Cardiac muscle cell (in vitro differentiated cells and primary cell): ENCODE data around the gene SMYD4. TPM values are rescaled to one million over a fixed set of nuclear protein-coding genes. Genes with fewer than 3 reads are reported as not detected.
"Not testable (repeated sequence)": the region's sequence is repeated elsewhere in the genome, so short reads cannot be mapped to it uniquely, and the experiment has no call there.

Experiments used
- DNase-seq, 2 donors: peaks; one replicate each; pipeline versions ENCODE4 v3.0.0 to v3.0.0-alpha.2; 2010 to 2017; ENCODE audit warnings: low read depth in 1 of 2, low spot score in 1 of 2
- H3K27ac ChIP-seq: fragments of 200-600 bp; sonication (generic); 2 replicates; pipeline ENCODE4 v1.5.1; 2016
- H3K27me3 ChIP-seq: fragments of 200-600 bp; sonication (generic); 2 replicates; pipeline ENCODE4 v1.6.0; 2016; ENCODE audit warnings: control low read depth
- H3K36me3 ChIP-seq: fragments of 200-600 bp; sonication (generic); 2 replicates; pipeline ENCODE4 v1.5.1; 2016; ENCODE audit warnings: control low read depth
- H3K4me1 ChIP-seq: fragments of 200-600 bp; sonication (generic); 2 replicates; pipeline ENCODE4 v1.8.1; 2017; ENCODE audit warnings: low read depth, mild to moderate bottlenecking, mixed run types
- H3K4me3 ChIP-seq: fragments of 200-600 bp; sonication (generic); 2 replicates; pipeline ENCODE4 v1.5.1; 2016; ENCODE audit warnings: mild to moderate bottlenecking
- H3K9me3 ChIP-seq: fragments of 200-600 bp; sonication (generic); 2 replicates; pipeline ENCODE4 v1.5.1; 2017; ENCODE audit warnings: low read depth, mild to moderate bottlenecking, control low read depth
- polyA plus RNA-seq: library from polyadenylated mRNA; unstranded; fragments of >200 nt; fragmentation: Nextera tagmentation; extraction: Ambion mirVana; gene quantifications from 2 replicates; pipeline ENCODE4 v1.2.1, GENCODE V29; 2016
- total RNA-seq: library from RNA; depleted of rRNA; stranded (reverse); fragments of >200 nt; gene quantifications from 2 replicates; pipeline ENCODE4 v1.2.3, GENCODE V29; 2016
- TF ChIP-seq, protein P1 (sequence below): IDR thresholded peaks from 2 replicates; pipeline ENCODE4 v1.5.1; 2012; ENCODE audit warnings: low read depth, mild to moderate bottlenecking, low read length

Gene SMYD4
- total and polyA plus RNA-seq, 2 experiments from 2014 or later, result 19.2 to 24.2 TPM

DNA sequence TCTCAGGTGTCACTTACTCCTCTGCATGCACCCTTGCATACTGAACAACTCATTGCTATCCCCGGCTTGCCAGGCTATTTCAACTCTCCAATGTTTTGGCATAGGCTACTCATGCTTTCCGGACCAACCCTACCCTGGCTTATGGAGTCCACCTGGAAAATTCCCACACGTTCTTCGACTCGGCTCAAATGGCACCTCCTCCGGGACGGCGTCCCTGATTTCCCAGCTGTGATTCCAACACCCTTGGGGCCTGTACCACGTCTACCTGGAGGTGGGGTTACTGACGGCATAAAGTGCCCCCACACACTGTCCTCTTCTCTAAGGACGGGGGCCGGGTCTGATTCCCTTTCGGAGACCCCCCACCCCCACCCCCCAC is 498 bp downstream of the SMYD4 start:
- DNase-seq, result peak in 1 of 2 donors; percentile 9
- TF ChIP-seq, protein P1, sequence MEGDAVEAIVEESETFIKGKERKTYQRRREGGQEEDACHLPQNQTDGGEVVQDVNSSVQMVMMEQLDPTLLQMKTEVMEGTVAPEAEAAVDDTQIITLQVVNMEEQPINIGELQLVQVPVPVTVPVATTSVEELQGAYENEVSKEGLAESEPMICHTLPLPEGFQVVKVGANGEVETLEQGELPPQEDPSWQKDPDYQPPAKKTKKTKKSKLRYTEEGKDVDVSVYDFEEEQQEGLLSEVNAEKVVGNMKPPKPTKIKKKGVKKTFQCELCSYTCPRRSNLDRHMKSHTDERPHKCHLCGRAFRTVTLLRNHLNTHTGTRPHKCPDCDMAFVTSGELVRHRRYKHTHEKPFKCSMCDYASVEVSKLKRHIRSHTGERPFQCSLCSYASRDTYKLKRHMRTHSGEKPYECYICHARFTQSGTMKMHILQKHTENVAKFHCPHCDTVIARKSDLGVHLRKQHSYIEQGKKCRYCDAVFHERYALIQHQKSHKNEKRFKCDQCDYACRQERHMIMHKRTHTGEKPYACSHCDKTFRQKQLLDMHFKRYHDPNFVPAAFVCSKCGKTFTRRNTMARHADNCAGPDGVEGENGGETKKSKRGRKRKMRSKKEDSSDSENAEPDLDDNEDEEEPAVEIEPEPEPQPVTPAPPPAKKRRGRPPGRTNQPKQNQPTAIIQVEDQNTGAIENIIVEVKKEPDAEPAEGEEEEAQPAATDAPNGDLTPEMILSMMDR, result no peak
- H3K4me3 ChIP-seq, result peak overlapping the region; percentile 84
- H3K27ac ChIP-seq, result peak overlapping the region; percentile 70
- H3K4me1 ChIP-seq, result no peaks in the 10 kb centered on the region
- no peaks in the 10 kb centered on the region for H3K9me3 ChIP-seq
- H3K36me3 ChIP-seq, result peaks cover 13% of the 10 kb centered on the region
- no peaks in the 10 kb centered on the region for H3K27me3 ChIP-seq

DNA sequence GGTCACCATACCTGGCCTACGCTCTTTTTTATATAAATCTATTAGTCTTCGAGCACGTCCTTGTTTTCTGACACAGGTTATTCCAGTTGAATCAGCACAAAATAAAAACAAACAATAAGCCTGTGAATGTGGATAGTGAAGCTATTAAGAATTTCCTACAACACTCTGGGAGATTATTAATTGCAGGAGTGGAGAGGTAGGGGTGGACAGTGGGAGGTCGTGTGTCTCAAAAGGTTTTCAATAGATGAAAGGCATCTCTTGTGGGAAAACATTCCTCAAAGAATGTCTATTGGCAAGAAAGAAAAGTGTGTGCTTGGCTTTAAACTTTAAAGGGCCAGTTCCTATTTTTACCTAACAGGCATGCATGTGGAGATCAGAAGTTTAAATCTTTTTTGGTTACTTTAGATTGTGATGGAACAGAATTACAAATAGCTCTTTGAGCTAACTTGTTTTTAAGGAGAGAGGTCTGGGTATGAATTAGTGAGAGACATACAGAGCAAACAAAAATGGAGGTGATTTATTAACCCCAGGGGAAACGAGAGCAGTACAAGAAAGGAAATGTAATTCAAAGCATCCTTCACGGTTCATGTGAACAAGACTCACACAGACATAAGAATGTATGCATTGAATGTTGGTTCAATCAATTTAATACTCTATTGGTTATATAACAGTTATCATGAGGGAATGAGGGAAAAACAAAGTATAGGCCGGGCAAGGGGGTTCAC is 9.0 kb downstream of the SMYD4 start:
- peaks cover 11% of the 10 kb centered on the region for H3K36me3 ChIP-seq
- H3K4me3 ChIP-seq, result no peak overlapping the region
- TF ChIP-seq, protein P1, result no peak
- no peaks in the 10 kb centered on the region for H3K9me3 ChIP-seq
- H3K27me3 ChIP-seq, result no peaks in the 10 kb centered on the region
- no peak overlapping the region for H3K27ac ChIP-seq
- no peak for DNase-seq
- no peaks in the 10 kb centered on the region for H3K4me1 ChIP-seq

DNA sequence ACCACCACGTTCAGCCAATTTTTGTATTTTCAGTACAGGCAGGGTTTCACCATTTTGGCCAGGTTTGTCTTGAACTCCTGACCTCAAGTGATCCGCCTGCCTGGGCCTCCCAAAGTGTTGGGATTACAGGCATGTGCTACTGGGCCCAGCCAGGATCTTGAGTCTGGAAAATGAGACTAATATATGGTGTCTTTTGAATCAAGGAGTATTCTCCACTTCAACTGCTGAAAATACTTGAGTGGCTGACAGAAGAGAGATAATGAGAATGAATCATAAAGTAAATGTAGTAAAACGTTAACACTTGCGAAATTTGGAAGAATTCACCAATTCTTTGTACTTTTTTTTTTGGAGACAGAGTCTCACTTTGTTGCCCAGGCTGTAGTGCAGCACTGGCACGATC is 16.6 kb downstream of the SMYD4 start:
- Histone ChIP-seq H3K36me3 (peaks cover 16% of the 10 kb centered on the region), H3K9me3 (no peaks in the 10 kb centered on the region), H3K27me3 (no peaks in the 10 kb centered on the region), H3K4me3 (no peak overlapping the region), H3K27ac (no peak overlapping the region), H3K4me1 (no peaks in the 10 kb centered on the region)
- DNase-seq, result peak in 1 of 2 donors; percentile 84
- TF ChIP-seq, protein P1, result no peak

DNA sequence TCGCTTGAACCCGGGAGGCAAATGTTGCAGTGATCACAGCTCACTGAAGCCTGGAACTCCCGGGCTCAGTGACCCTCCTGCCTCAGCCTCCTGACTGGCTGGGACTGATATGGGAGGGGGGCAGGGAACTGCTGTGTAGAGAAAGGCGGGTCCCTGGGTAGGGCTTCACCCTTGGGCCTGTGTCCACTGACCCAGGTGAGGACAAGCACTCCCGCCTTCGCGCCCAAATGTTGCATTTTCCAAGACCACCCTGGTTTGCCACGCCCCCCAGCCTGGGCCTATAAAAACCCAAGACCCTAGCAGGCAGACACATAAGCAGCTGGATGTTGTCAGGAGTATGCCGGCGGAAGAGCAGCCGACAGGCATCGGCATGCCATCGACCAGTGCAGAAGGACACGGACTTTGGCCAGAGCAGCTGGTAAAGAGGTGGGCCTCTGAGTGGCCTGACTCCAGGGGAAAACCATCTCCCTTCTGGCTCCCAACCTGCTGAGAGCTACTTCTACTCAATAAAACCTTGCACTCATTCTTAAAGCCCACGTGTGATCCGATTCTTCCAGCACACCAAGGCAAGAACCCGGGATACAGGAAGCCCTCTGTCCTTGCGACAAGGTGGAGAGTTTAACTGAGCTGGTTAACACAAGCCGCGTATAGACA is 19.1 kb downstream of the SMYD4 start:
- no peak overlapping the region for H3K27ac ChIP-seq

DNA sequence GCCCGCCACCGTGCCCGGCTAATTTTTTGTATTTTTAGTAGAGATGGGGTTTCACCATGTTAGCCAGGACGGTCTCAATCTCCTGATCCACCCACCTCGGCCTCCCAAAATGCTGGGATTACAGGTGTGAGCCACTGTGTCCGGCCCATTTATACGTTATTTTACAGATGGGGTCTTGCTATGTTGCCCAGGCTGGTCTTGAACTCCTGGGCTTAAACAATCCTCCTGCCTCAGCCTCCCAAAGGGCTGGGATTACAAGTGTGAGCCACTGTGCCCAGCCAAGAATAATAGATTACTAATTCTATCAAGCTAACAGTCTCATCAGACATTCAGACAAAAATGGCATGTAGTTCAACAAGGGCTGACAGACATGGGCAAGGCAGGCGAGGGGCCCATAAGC is 19.9 kb downstream of the SMYD4 start:
- not testable (repeated sequence) for H3K4me3 ChIP-seq, H3K9me3 ChIP-seq, H3K4me1 ChIP-seq, H3K27ac ChIP-seq, DNase-seq, H3K27me3 ChIP-seq
- H3K36me3 ChIP-seq, result peaks cover 16% of the 10 kb centered on the region

More for the DNA sequence above, 19.1 kb downstream of the SMYD4 start:
- H3K9me3 ChIP-seq, result no peaks in the 10 kb centered on the region
- H3K4me1 ChIP-seq, result no peaks in the 10 kb centered on the region
- H3K4me3 ChIP-seq, result no peak overlapping the region
- H3K36me3 ChIP-seq, result peaks cover 16% of the 10 kb centered on the region
- H3K27me3 ChIP-seq, result no peaks in the 10 kb centered on the region
- no peak for DNase-seq
- TF ChIP-seq, protein P1, result no peak

DNA sequence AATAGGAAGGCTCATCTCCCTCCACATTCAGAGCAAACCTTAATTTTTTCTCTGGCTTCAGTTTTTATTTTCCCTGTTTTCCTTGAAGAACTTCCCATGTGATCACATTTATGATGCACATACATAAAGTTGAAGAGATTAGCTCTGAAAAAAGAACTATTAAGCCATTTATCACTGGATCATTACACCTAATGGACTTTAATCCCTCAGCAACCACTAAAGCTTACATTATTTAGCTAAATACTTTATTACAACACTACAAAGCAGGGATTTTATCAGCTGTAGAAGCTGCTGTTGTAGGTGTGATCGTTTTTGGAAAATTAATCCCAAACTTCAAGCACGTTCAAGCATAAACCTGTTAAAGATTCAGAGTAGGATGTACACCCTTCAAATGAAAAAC is 21.1 kb downstream of the SMYD4 start:
- no peak for DNase-seq
- Histone ChIP-seq H3K9me3 (no peaks in the 10 kb centered on the region), H3K27ac (no peak overlapping the region), H3K27me3 (no peaks in the 10 kb centered on the region), H3K36me3 (peaks cover 25% of the 10 kb centered on the region), H3K4me3 (no peak overlapping the region), H3K4me1 (no peaks in the 10 kb centered on the region)
- TF ChIP-seq, protein P1, result no peak
